ENCODE measurements around the gene WDR90. TPM values are rescaled to one million over a fixed set of nuclear protein-coding genes. Genes with fewer than 3 reads are reported as not detected.
A peak's percentile ranks its signal among the peaks of the same experiment; 100 is the strongest.

Gene WDR90
- total and polyA plus RNA-seq, 7 experiments from 2014 or later = 0.56 to 70.6 (median 12.3) TPM

DNA sequence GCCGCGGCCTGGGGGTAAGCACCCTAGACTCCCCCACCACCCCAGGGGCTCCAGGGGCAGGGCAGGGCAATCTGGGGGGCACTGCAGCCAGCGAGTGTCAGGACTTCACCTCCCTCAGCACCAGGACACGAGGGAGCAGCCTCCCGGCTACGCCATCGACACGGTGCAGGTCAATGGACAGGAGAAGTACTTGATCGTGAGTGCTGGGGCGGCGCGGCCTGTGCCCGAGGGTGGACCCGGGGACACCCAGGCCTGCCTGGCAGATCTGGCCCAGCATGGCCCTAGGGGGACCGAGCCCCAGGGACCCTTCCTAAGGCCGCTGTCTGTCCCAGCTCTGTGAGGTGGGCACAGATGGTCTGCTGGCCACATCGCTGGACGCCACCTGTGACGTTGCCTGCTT is 23.2 kb downstream of the WDR90 start:
- no peak overlapping the region for H3K27ac ChIP-seq (ENCODE audit: low read depth, low read length)
- H3K4me1 Mint-ChIP-seq = peaks cover 0 to 15% (median 9%) of the 10 kb centered on the region in 7 donors
- ChIA-PET CTCF (no interaction called here), POLR2A (interaction anchor here (0.9 to 5.3 kb wide), 2 partner anchors 17 to 23 kb away, joined by 3 to 33 read pairs; partner anchors contain the start of gene WDR24)
- no peaks in the 10 kb centered on the region for H3K9me3 Mint-ChIP-seq
- peaks cover 0 to 10% (median 3%) of the 10 kb centered on the region in 5 donors for H3K36me3 Mint-ChIP-seq
- peaks cover 0 to 7% (median 0%) of the 10 kb centered on the region in 5 donors for H3K27me3 Mint-ChIP-seq
- no peak overlapping the region for H3K4me3 Mint-ChIP-seq
- no peaks in the 10 kb centered on the region for H3K9me3 ChIP-seq (ENCODE audit: control insufficient read depth in 2 of 3, low read length in 3 of 3)
- peaks cover 0 to 56% (median 3%) of the 10 kb centered on the region in 3 experiments for H3K36me3 ChIP-seq (ENCODE audit: control insufficient read depth in 2 of 3, insufficient read depth in 3 of 3, low read length in 3 of 3)
- intact Hi-C loops (cut with micrococcal nuclease) = no loop called here
- H3K27ac Mint-ChIP-seq = no peak overlapping the region
- H3K4me1 ChIP-seq (ENCODE audit: control insufficient read depth in 2 of 2, insufficient read depth in 2 of 2, low read length in 2 of 2) = peaks cover 3 to 4% of the 10 kb centered on the region in 2 donors
- no peaks in the 10 kb centered on the region for H3K27me3 ChIP-seq (ENCODE audit: control insufficient read depth in 2 of 2, insufficient read depth in 2 of 2, low read length in 2 of 2)
- DNase-seq (no peak), ATAC-seq (no peak)
- H3K4me3 ChIP-seq (ENCODE audit: low read length) = no peak overlapping the region

GRCh38 chr16:672851-673250 is 23.7 kb downstream of the WDR90 start:
- Histone ChIP-seq H3K9me3 (ENCODE audit: control insufficient read depth in 2 of 3, low read length in 3 of 3) (no peaks in the 10 kb centered on the region), H3K27ac (ENCODE audit: low read depth, low read length) (no peak overlapping the region), H3K27me3 (ENCODE audit: control insufficient read depth in 2 of 2, insufficient read depth in 2 of 2, low read length in 2 of 2) (no peaks in the 10 kb centered on the region), H3K4me1 (ENCODE audit: control insufficient read depth in 2 of 2, insufficient read depth in 2 of 2, low read length in 2 of 2) (no peaks in the 10 kb centered on the region), H3K4me3 (ENCODE audit: low read length) (no peak overlapping the region), H3K36me3 (ENCODE audit: control insufficient read depth in 2 of 3, insufficient read depth in 3 of 3, low read length in 3 of 3) (peaks cover 0 to 56% (median 3%) of the 10 kb centered on the region in 3 experiments)
- H3K36me3 Mint-ChIP-seq = peaks cover 0 to 10% (median 3%) of the 10 kb centered on the region in 5 donors
- ChIA-PET CTCF (no interaction called here), POLR2A (interaction anchor here (0.9 to 1.0 kb wide), 2 partner anchors 17 to 22 kb away, joined by 3 to 4 read pairs; partner anchors contain the start of gene WDR24)
- peaks cover 0 to 11% (median 5%) of the 10 kb centered on the region in 7 donors for H3K4me1 Mint-ChIP-seq
- peaks cover 0 to 7% (median 0%) of the 10 kb centered on the region in 5 donors for H3K27me3 Mint-ChIP-seq
- DNase-seq = no peak
- no peaks in the 10 kb centered on the region for H3K9me3 Mint-ChIP-seq
- ATAC-seq = no peak
- H3K4me3 Mint-ChIP-seq = no peak overlapping the region
- intact Hi-C loops (cut with micrococcal nuclease) = no loop called here
- no peak overlapping the region for H3K27ac Mint-ChIP-seq

GRCh38 chr16:673399-673991 is 24.3 kb downstream of the WDR90 start:
- Histone ChIP-seq H3K4me3 (ENCODE audit: low read length) (no peak overlapping the region), H3K36me3 (ENCODE audit: control insufficient read depth in 2 of 3, insufficient read depth in 3 of 3, low read length in 3 of 3) (peaks cover 0 to 56% (median 3%) of the 10 kb centered on the region in 3 experiments), H3K27ac (ENCODE audit: low read depth, low read length) (no peak overlapping the region), H3K4me1 (ENCODE audit: control insufficient read depth in 2 of 2, insufficient read depth in 2 of 2, low read length in 2 of 2) (no peaks in the 10 kb centered on the region), H3K9me3 (ENCODE audit: control insufficient read depth in 2 of 3, low read length in 3 of 3) (no peaks in the 10 kb centered on the region), H3K27me3 (ENCODE audit: control insufficient read depth in 2 of 2, insufficient read depth in 2 of 2, low read length in 2 of 2) (no peaks in the 10 kb centered on the region)
- Mint-ChIP-seq H3K4me3 (no peak overlapping the region), H3K27ac (no peak overlapping the region), H3K36me3 (peaks cover 0 to 10% (median 3%) of the 10 kb centered on the region in 5 donors), H3K9me3 (no peaks in the 10 kb centered on the region), H3K27me3 (peaks cover 0 to 7% (median 0%) of the 10 kb centered on the region in 5 donors), H3K4me1 (peaks cover 0 to 10% (median 5%) of the 10 kb centered on the region in 7 donors)
- intact Hi-C loops (cut with micrococcal nuclease) = no loop called here
- DNase-seq (no peak), ATAC-seq (no peak)
- POLR2A ChIA-PET = interaction anchor here (1.0 to 1.2 kb wide), 2 partner anchors 16 to 22 kb away, joined by 3 to 4 read pairs; partner anchors contain the start of gene WDR24
- CTCF ChIA-PET = no interaction called here

DNA sequence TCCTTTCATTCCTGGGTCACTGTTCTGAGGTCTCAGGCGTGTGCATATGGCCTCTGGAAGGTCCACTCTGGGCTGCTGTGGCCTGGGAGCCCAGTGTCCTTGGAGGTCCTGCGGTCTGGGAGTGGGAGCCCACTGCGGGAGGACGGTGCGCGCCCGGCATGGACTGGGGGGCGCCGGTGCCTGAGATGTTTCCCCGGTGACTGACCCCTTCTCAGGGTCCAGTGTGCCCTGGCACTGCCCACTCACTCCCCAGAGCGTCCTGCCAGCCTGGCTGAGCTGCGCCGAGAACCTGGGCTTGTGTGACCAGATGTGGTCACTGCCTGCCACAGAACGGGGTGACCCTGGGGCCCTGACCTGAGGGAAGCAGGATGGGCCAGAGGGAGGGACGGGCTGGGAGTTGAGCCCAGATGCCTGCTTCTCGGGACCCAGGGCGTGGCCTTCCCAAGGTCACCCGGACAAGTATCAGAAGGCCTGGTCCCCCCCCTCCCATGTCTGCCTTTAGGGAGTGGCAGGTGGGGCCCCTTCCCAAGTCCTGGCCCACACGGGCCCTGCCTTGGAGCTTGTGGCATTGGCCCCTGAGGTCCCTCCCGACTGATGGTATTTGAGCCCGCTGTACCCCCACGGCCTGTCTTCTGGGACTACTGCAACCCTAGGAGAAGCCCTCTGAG is 25.2 kb downstream of the WDR90 start:
- H3K27me3 Mint-ChIP-seq = peaks cover 0 to 7% (median 0%) of the 10 kb centered on the region in 5 donors
- Histone ChIP-seq H3K36me3 (ENCODE audit: control insufficient read depth in 2 of 3, insufficient read depth in 3 of 3, low read length in 3 of 3) (peaks cover 0 to 53% (median 3%) of the 10 kb centered on the region in 3 experiments), H3K27me3 (ENCODE audit: control insufficient read depth in 2 of 2, insufficient read depth in 2 of 2, low read length in 2 of 2) (no peaks in the 10 kb centered on the region), H3K4me3 (ENCODE audit: low read length) (no peak overlapping the region), H3K27ac (ENCODE audit: low read depth, low read length) (no peak overlapping the region), H3K4me1 (ENCODE audit: control insufficient read depth in 2 of 2, insufficient read depth in 2 of 2, low read length in 2 of 2) (no peaks in the 10 kb centered on the region), H3K9me3 (ENCODE audit: control insufficient read depth in 2 of 3, low read length in 3 of 3) (no peaks in the 10 kb centered on the region)
- no peaks in the 10 kb centered on the region for H3K9me3 Mint-ChIP-seq
- H3K4me1 Mint-ChIP-seq = peaks cover 0 to 14% (median 5%) of the 10 kb centered on the region in 7 donors
- H3K36me3 Mint-ChIP-seq = peaks cover 0 to 10% (median 3%) of the 10 kb centered on the region in 5 donors
- ChIA-PET POLR2A (interaction anchor here (0.6 to 3.1 kb wide), 4 partner anchors 21 to 537 kb away, joined by 3 to 12 read pairs (median 3); no protein-coding TSS in a partner anchor), CTCF (no interaction called here)
- no peak overlapping the region for H3K27ac Mint-ChIP-seq
- intact Hi-C loops (cut with micrococcal nuclease) = no loop called here
- ATAC-seq (no peak), DNase-seq (no peak)
- H3K4me3 Mint-ChIP-seq = peak overlapping the region in 2 of 10 donors; percentile 45 to 51

GRCh38 chr16:674968-675883 is 26.1 kb downstream of the WDR90 start, which contains the start of gene RHBDL1:
Gene RHBDL1, plus strand, starts transcription at chr16:675671. Its CDS starts 120 bp downstream, at chr16:675791.
- ChIA-PET POLR2A (interaction anchor here (0.6 to 3.1 kb wide), 5 partner anchors 9 to 538 kb away, joined by 3 to 12 read pairs (median 3); partner anchors contain the start of gene JMJD8), CTCF (no interaction called here)
- H3K36me3 ChIP-seq (ENCODE audit: control insufficient read depth in 2 of 3, insufficient read depth in 3 of 3, low read length in 3 of 3) = peaks cover 0 to 47% (median 2%) of the 10 kb centered on the region in 3 experiments
- no peaks in the 10 kb centered on the region for H3K27me3 ChIP-seq (ENCODE audit: control insufficient read depth in 2 of 2, insufficient read depth in 2 of 2, low read length in 2 of 2)
- intact Hi-C loops (cut with micrococcal nuclease) = no loop called here
- no peaks in the 10 kb centered on the region for H3K4me1 ChIP-seq (ENCODE audit: control insufficient read depth in 2 of 2, insufficient read depth in 2 of 2, low read length in 2 of 2)
- Mint-ChIP-seq H3K36me3 (peaks cover 0 to 8% (median under 1%) of the 10 kb centered on the region in 5 donors), H3K27ac (no peak within 1 kb of the TSS), H3K27me3 (peaks cover 0 to 7% (median 0%) of the 10 kb centered on the region in 5 donors), H3K9me3 (no peaks in the 10 kb centered on the region), H3K4me3 (peak within 1 kb of the TSS in 7 of 10 donors; percentile 13 to 71 (median 51)), H3K4me1 (peaks cover 0 to 14% (median 4%) of the 10 kb centered on the region in 7 donors)
- ATAC-seq (no peak), DNase-seq (no peak)
- H3K9me3 ChIP-seq (ENCODE audit: control insufficient read depth in 2 of 3, low read length in 3 of 3) = no peaks in the 10 kb centered on the region
- no peak within 1 kb of the TSS for H3K27ac ChIP-seq (ENCODE audit: low read depth, low read length)
- no peak within 1 kb of the TSS for H3K4me3 ChIP-seq (ENCODE audit: low read length)

Measured in naive thymus-derived CD4-positive, alpha-beta T cell (primary cell).